ENCODE results near the gene TBL1XR1. TPM values are rescaled to one million over a fixed set of nuclear protein-coding genes. Genes with fewer than 3 reads are reported as not detected.

TBL1XR1 gene
- total and polyA plus RNA-seq, 2 of the 8 experiments (the other 6 are each of a cell fraction or from before 2014, with no cell fraction given) = 28.1 to 147 TPM

DNA sequence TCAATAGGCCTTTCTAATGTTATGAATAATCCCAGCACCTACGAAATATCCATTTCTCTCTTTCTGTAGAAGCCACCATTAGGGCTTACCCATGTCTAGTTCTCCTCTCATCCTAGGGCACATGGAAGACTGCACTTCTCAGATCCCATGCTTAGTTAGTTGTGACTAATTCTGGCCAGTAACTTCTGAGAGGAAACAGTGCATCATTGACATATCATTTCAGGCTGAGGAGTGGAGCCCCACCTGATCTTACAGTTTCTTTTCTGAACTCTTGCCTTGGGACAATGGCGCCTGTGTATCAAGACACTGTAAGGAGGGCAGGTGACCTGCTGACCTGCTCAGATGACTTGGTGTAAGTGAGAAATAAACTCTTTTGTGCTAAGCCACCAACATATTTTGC lies 39.4 kb upstream of the TBL1XR1 start (continued):
- TF ChIP-seq, protein P1, sequence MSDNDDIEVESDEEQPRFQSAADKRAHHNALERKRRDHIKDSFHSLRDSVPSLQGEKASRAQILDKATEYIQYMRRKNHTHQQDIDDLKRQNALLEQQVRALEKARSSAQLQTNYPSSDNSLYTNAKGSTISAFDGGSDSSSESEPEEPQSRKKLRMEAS (IDR thresholded peaks at IDR 0.05) = no peak
- TF ChIP-seq EZH2 (IDR thresholded peaks at IDR 0.05; ENCODE audit: low read depth, low read length, severe bottlenecking) = no peak

Measured in H1 (cell line).